ENCODE measurements around the gene ZNF45.
"Not testable (repeated sequence)": the region's sequence is repeated elsewhere in the genome, so short reads cannot be mapped to it uniquely, and the experiment has no call there.

Gene ZNF45

DNA sequence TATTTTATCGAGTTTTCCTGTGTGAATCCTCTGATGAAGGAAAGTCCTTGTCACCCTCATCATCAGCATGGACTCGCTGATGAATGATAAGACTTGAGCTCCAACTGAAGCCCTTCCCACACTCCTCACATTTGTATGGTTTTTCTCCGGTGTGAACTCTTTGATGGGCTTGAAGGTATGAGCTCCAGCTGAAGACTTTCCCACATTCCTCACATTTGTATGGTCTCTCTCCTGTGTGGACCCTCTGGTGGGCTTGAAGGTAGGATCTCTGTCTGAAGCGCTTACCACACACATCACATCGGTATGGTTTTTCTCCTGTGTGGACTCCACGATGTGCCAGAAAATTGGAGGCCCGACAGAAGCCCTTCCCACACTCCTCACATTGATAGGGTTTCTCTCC lies 21.7 kb downstream of the ZNF45 start:
- DNase-seq (ENCODE audit: low read depth, low spot score): no peak

GRCh38 chr19:43910884-43911283 lies 24.2 kb downstream of the ZNF45 start:
- DNase-seq (ENCODE audit: low read depth, low spot score): no peak

DNA sequence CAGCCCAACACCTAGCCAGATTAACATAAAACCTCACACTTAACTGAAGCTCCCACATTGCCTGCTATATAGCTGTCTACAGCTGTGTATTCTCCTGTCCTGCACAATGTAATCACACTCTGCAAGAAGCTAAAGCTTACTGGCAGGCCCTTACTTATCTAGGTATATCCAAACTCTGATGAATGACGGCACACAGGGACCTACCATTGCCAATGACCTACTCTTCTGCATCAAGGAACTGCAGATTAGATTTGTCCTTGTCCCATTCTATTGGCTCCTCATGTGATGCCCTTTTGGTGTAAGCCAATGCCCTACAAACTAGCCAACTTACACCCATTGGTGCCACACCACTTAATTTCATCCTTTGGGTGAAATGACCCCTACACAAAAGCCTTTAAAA lies 26.4 kb downstream of the ZNF45 start:
- DNase-seq (ENCODE audit: low read depth, low spot score): no peak

GRCh38 chr19:43906774-43907173 lies 28.3 kb downstream of the ZNF45 start:
- no peak for DNase-seq (ENCODE audit: low read depth, low spot score)

GRCh38 chr19:43905897-43906296 lies 29.2 kb downstream of the ZNF45 start:
- DNase-seq (ENCODE audit: low read depth, low spot score): no peak

GRCh38 chr19:43902399-43902798 lies 32.7 kb downstream of the ZNF45 start:
- no peak for DNase-seq (ENCODE audit: low read depth, low spot score)

GRCh38 chr19:43901395-43902390 lies 33.4 kb downstream of the ZNF45 start:
- peak; percentile 59 for DNase-seq (ENCODE audit: low read depth, low spot score)

- no peak for DNase-seq (ENCODE audit: low read depth, low spot score)
These were observed 39.3 kb downstream of the ZNF45 start for GRCh38 chr19:43895727-43896308.

DNA sequence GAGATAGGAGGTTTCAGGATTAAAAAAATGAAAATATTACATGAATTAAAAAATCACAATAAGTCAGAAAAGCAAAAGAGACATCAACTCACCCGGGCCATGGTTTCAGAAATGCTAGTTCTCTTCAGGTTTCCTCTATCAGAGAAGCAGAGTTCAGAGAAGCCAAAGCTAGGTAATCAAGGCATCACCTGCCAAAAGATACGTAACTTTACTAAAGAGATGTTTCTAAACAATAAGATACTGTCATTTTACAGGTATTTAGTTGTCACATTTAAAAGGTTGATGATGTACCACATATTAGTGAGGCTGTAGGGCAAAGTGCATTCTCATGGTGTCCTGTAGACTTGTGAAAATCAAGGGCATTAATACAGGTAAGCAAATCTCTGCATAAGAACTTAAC lies 51.2 kb downstream of the ZNF45 start, which contains the start of gene ZNF404:
Gene ZNF404 (minus strand): TSS at position 101 of the 400 bp plus-strand sequence.
- DNase-seq (ENCODE audit: low read depth, low spot score): no peak

GRCh38 chr19:43880483-43880882 lies 54.6 kb downstream of the ZNF45 start:
- DNase-seq (ENCODE audit: low read depth, low spot score): no peak

- no peak for DNase-seq (ENCODE audit: low read depth, low spot score)
These were observed 62.3 kb downstream of the ZNF45 start for GRCh38 chr19:43872547-43873336.

GRCh38 chr19:43866923-43867322 lies 68.2 kb downstream of the ZNF45 start:
- DNase-seq (ENCODE audit: low read depth, low spot score): not testable (repeated sequence)
